ENCODE data around the gene PPP1R3A.

The PPP1R3A gene

GRCh38 chr7:113915956-113916355 lies 2.9 kb downstream of the PPP1R3A start:
- TF ChIP-seq, protein P1, sequence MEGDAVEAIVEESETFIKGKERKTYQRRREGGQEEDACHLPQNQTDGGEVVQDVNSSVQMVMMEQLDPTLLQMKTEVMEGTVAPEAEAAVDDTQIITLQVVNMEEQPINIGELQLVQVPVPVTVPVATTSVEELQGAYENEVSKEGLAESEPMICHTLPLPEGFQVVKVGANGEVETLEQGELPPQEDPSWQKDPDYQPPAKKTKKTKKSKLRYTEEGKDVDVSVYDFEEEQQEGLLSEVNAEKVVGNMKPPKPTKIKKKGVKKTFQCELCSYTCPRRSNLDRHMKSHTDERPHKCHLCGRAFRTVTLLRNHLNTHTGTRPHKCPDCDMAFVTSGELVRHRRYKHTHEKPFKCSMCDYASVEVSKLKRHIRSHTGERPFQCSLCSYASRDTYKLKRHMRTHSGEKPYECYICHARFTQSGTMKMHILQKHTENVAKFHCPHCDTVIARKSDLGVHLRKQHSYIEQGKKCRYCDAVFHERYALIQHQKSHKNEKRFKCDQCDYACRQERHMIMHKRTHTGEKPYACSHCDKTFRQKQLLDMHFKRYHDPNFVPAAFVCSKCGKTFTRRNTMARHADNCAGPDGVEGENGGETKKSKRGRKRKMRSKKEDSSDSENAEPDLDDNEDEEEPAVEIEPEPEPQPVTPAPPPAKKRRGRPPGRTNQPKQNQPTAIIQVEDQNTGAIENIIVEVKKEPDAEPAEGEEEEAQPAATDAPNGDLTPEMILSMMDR (IDR thresholded peaks at IDR 0.05; ENCODE audit: low read depth, low read length): no peak
- no peak for DNase-seq (ENCODE audit: low read depth in 2 of 2)
- no peak overlapping the region for H3K4me3 ChIP-seq (replicated peaks in 1 of 2; ENCODE audit: low read depth in 2 of 2, low read length in 2 of 2)

GRCh38 chr7:113912876-113913275 lies 5.9 kb downstream of the PPP1R3A start:
- H3K4me3 ChIP-seq (replicated peaks in 1 of 2; ENCODE audit: low read depth in 2 of 2, low read length in 2 of 2): no peak overlapping the region
- no peak for DNase-seq (ENCODE audit: low read depth in 2 of 2)
- TF ChIP-seq, protein P1 (IDR thresholded peaks at IDR 0.05; ENCODE audit: low read depth, low read length): no peak

DNA sequence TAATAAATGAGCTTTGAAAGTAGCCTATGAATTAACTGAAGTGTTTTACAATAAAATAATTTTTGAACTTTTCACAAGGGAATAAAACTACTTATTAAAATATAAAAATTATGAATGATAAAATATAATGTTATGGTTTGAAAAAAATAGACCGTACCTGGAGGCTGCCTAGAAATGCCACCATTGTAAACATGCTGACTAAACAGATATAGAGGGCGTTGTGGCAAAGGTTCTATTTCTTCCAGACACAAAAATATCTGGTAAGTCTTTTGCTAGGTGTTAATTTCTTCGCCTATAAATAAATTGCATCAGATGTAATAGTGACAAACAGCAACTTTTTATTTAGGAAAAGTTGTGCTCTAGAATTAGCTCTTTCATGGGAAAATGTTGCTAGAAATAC lies 11.2 kb downstream of the PPP1R3A start:
- TF ChIP-seq, protein P1 (IDR thresholded peaks at IDR 0.05; ENCODE audit: low read depth, low read length): no peak
- no peak overlapping the region for H3K4me3 ChIP-seq (replicated peaks in 1 of 2; ENCODE audit: low read depth in 2 of 2, low read length in 2 of 2)
- no peak for DNase-seq (ENCODE audit: low read depth in 2 of 2)

DNA sequence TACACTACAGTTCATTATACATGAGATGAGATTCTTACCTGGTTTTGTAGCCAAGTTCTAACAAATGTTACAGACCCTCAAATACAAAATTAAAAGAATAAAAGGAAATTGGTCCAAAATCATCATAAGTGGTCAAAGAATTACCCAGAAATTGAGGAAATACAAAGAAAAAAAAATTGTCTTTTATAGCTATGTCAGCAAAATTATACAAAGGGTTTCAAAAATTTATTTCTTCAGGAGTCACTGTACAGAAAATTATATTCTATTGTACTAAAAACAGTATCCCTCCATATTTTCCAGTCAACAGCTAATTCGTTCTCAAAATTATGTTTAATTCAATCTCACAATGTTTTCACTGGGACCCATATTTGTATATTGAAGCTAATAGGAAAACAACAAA lies 14.3 kb downstream of the PPP1R3A start:
- no peak overlapping the region for H3K4me3 ChIP-seq (replicated peaks in 1 of 2; ENCODE audit: low read depth in 2 of 2, low read length in 2 of 2)
- TF ChIP-seq, protein P1 (IDR thresholded peaks at IDR 0.05; ENCODE audit: low read depth, low read length): no peak
- no peak for DNase-seq (ENCODE audit: low read depth in 2 of 2)

DNA sequence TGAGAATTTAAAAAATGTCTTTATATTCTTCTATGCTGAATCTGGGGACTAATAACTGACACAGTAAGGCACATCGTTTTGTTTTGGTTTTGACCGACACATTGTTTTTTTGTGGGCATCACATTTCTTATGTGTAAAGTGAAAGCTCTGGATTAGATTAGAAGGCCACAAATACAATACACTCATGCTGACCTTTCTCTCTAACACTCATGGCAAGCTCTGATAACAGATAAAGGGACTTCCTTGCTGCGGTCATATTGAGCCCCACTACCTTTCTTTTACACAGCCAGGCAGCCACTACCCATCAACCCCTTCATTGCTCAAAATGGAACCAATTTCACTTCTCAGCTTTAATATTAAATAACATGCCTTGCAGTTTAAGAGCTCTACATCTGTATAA lies 26.0 kb downstream of the PPP1R3A start:
- no peak overlapping the region for H3K4me3 ChIP-seq (replicated peaks in 1 of 2; ENCODE audit: low read depth in 2 of 2, low read length in 2 of 2)
- TF ChIP-seq, protein P1 (IDR thresholded peaks at IDR 0.05; ENCODE audit: low read depth, low read length): no peak
- DNase-seq (ENCODE audit: low read depth in 2 of 2): peak in 1 of 2 donors; percentile 2

DNA sequence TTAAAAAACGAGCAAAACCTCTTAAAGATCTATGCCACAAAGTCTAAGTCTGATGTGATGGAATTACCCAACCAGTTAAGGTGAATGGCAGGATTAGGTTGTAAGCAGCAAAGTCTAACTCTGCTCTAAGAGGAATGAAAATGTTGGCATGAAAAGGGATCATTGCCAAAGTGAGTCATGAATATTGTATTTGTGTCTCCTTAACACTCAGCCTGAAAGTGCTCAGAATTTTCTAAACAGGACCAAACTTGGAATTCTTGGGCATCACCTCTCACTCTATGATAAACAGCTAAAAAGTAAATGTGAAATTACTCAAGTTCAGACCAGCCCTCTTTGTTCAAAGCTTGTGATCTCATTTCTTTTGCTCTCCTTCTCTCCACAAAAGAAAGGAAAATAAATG lies 27.0 kb downstream of the PPP1R3A start:
- DNase-seq (ENCODE audit: low read depth in 2 of 2): peak; percentile 35 to 45
- TF ChIP-seq, protein P1 (IDR thresholded peaks at IDR 0.05; ENCODE audit: low read depth, low read length): no peak

GRCh38 chr7:113891031-113891350 lies 27.8 kb downstream of the PPP1R3A start:
- no peak for DNase-seq (ENCODE audit: low read depth in 2 of 2)
- TF ChIP-seq, protein P1 (IDR thresholded peaks at IDR 0.05; ENCODE audit: low read depth, low read length): no peak
- no peak overlapping the region for H3K4me3 ChIP-seq (replicated peaks in 1 of 2; ENCODE audit: low read depth in 2 of 2, low read length in 2 of 2)

More for the DNA sequence above, 27.0 kb downstream of the PPP1R3A start:
- H3K4me3 ChIP-seq (replicated peaks in 1 of 2; ENCODE audit: low read depth in 2 of 2, low read length in 2 of 2): no peak overlapping the region
